SK-N-SH treated with all-trans-retinoic acid at 6 μM for 48 hours (cell line): ENCODE measurements around the gene SRSF8.
"Not testable (repeated sequence)": the region's sequence is repeated elsewhere in the genome, so short reads cannot be mapped to it uniquely, and the experiment has no call there.

ENCODE experiments used
- ARNTL ChIP-seq: fragments of 450-650 bp; formaldehyde crosslinking; IDR thresholded peaks from 2 replicates; pipeline ENCODE4 v1.5.0; 2020; ENCODE audit warnings: low read depth, mild to moderate bottlenecking, moderate library complexity, borderline replicate concordance
- BACH2 ChIP-seq: fragments of 250-450 bp; sonication (Bioruptor Pico); IDR thresholded peaks from 2 replicates; pipeline ENCODE4 v1.9.0; 2021; ENCODE audit warnings: mild to moderate bottlenecking, borderline replicate concordance
- GLIS3 ChIP-seq: fragments of 250-450 bp; sonication (Bioruptor Pico); IDR thresholded peaks from 2 replicates; pipeline ENCODE4 v1.5.0; 2020; ENCODE audit warnings: mild to moderate bottlenecking, moderate library complexity
- PPARA ChIP-seq: fragments of 250-450 bp; sonication (Bioruptor Pico); IDR thresholded peaks from 2 replicates; pipeline ENCODE4 v1.5.0; 2020; ENCODE audit warnings: mild to moderate bottlenecking, borderline replicate concordance
- RARB ChIP-seq: fragments of 250-450 bp; sonication (Bioruptor Pico); IDR thresholded peaks from 2 replicates; pipeline ENCODE4 v1.8.0; 2021; ENCODE audit warnings: mild to moderate bottlenecking, moderate library complexity
- SNAI2 ChIP-seq: fragments of 250-450 bp; sonication (Bioruptor Pico); IDR thresholded peaks from 2 replicates; pipeline ENCODE4 v1.5.0; 2020; ENCODE audit warnings: mild to moderate bottlenecking, moderate library complexity
- ZFP3 ChIP-seq: fragments of 250-450 bp; sonication (Bioruptor Pico); IDR thresholded peaks from 2 replicates; pipeline ENCODE4 v1.5.0; 2020; ENCODE audit warnings: mild to moderate bottlenecking, moderate library complexity
- ZFP30 ChIP-seq: fragments of 450-650 bp; formaldehyde crosslinking; IDR thresholded peaks from 2 replicates; pipeline ENCODE4 v1.5.0; 2022; ENCODE audit warnings: mild to moderate bottlenecking, moderate library complexity
- ZNF8 ChIP-seq: fragments of 450-650 bp; formaldehyde crosslinking; IDR thresholded peaks from 2 replicates; pipeline ENCODE4 v1.5.0; 2020; ENCODE audit warnings: mild to moderate bottlenecking, moderate library complexity
- TF ChIP-seq, protein P1 (sequence below): fragments of 250-450 bp; sonication (Bioruptor Pico); IDR thresholded peaks from 2 replicates; pipeline ENCODE4 v1.5.1; 2020; ENCODE audit warnings: low read depth, mild to moderate bottlenecking, moderate library complexity
- TF ChIP-seq, protein P2 (sequence below): fragments of 250-450 bp; sonication (Bioruptor Pico); IDR thresholded peaks from 2 replicates; pipeline ENCODE4 v1.8.0; 2021; ENCODE audit warnings: low read depth, mild to moderate bottlenecking, moderate library complexity, borderline replicate concordance

DNA sequence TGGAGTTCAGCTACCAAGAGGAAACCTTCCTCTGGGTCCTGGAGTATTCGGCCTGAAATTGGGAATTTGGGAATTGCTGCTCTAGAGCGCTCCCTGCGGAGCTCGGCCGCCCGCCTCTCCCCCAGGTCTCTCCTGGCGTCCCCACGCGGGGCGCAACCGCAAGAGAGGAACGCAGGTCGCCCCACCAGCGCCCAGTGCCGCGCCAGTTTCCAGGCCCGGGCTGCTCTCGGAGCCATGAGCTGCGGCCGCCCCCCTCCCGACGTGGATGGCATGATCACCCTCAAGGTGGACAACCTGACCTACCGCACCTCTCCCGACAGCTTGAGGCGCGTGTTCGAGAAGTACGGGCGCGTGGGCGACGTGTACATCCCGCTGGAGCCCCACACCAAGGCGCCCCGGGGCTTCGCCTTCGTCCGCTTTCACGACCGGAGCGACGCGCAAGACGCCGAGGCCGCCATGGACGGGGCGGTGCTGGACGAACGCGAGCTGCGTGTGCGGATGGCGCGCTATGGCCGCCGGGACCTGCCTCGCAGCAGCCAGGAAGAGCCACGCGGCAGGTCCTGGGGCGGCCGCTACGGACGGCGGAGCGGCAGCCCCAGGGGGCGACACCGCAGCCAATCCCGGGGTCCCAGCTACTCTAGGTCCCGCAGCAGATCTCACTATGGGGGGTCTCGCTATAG lies 29.2 kb upstream of the SRSF8 start:
- TF ChIP-seq RARB (CRISPR knock-in tag); GLIS3 (CRISPR knock-in tag); BACH2; ZNF8 (CRISPR knock-in tag); ARNTL (CRISPR knock-in tag); ZFP30 (CRISPR knock-in tag); ZFP3 (CRISPR knock-in tag); SNAI2 (CRISPR knock-in tag); PPARA (CRISPR knock-in tag): not testable (repeated sequence)
- TF ChIP-seq, protein P1, sequence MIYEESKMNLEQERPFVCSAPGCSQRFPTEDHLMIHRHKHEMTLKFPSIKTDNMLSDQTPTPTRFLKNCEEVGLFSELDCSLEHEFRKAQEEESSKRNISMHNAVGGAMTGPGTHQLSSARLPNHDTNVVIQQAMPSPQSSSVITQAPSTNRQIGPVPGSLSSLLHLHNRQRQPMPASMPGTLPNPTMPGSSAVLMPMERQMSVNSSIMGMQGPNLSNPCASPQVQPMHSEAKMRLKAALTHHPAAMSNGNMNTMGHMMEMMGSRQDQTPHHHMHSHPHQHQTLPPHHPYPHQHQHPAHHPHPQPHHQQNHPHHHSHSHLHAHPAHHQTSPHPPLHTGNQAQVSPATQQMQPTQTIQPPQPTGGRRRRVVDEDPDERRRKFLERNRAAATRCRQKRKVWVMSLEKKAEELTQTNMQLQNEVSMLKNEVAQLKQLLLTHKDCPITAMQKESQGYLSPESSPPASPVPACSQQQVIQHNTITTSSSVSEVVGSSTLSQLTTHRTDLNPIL, result not testable (repeated sequence)
- TF ChIP-seq, protein P2, sequence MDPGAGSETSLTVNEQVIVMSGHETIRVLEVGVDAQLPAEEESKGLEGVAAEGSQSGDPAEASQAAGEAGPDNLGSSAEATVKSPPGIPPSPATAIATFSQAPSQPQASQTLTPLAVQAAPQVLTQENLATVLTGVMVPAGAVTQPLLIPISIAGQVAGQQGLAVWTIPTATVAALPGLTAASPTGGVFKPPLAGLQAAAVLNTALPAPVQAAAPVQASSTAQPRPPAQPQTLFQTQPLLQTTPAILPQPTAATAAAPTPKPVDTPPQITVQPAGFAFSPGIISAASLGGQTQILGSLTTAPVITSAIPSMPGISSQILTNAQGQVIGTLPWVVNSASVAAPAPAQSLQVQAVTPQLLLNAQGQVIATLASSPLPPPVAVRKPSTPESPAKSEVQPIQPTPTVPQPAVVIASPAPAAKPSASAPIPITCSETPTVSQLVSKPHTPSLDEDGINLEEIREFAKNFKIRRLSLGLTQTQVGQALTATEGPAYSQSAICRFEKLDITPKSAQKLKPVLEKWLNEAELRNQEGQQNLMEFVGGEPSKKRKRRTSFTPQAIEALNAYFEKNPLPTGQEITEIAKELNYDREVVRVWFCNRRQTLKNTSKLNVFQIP (CRISPR knock-in tag), result not testable (repeated sequence)
